Body of pancreas (tissue), 4 donors: ENCODE measurements around the gene METTL8. TPM values are rescaled to one million over a fixed set of nuclear protein-coding genes. Genes with fewer than 3 reads are reported as not detected.

Experiments
- ATAC-seq: fragments of 150-250 bp; one replicate; pipeline ENCODE4 v1.9.1; 2016
- DNase-seq, 4 donors: peaks; one replicate each; pipeline ENCODE4 v3.0.0-alpha.2; 2019
- H3K27ac ChIP-seq, 4 donors: fragments of 200-600 bp; sonication (generic); 1 replicate in 3 of 4; 2 replicates in 1 of 4; pipeline versions ENCODE4 v1.5.1 to v1.6.1; 2016 to 2019; ENCODE audit warnings: mild to moderate bottlenecking in 1 of 4, mixed read lengths in 1 of 4, moderate library complexity in 1 of 4
- H3K27me3 ChIP-seq, 2 donors: fragments of 200-600 bp; sonication (generic); one replicate each; pipeline ENCODE4 v1.6.0; 2016; ENCODE audit warnings: mild to moderate bottlenecking in 1 of 2
- H3K36me3 ChIP-seq, 2 donors: fragments of 200-600 bp; sonication (generic); replicated peaks in 1 of 2; 2 replicates each; pipeline ENCODE4 v1.5.1; 2016; ENCODE audit warnings: low read depth in 2 of 2; ENCODE audit not compliant: insufficient read depth in 1 of 2
- H3K4me1 ChIP-seq: fragments of 200-600 bp; sonication (generic); one replicate; pipeline ENCODE4 v1.6.0; 2016
- H3K4me3 ChIP-seq, 2 donors: fragments of 200-600 bp; sonication (generic); 1 replicate in 1 of 2; 2 replicates in 1 of 2; pipeline ENCODE4 v1.5.1; 2016 to 2019
- H3K9me3 ChIP-seq, 3 donors: fragments of 200-600 bp; sonication (generic); 1 replicate in 2 of 3; 2 replicates in 1 of 3; pipeline ENCODE4 v1.5.1; 2016
- POLR2A ChIP-seq, 3 donors: fragments of 450-650 bp; IDR thresholded peaks; one replicate each; pipeline ENCODE4 v1.6.1; 2016; ENCODE audit warnings: antibody characterized with exemption in 3 of 3, mild to moderate bottlenecking in 2 of 3
- WGBS, 2 donors: methylation state at CpG; one replicate each; pipeline ENCODE4 v1.1.5; 2017; 5-methylcytosine and 5-hydroxymethylcytosine counted together
- intact Hi-C: fragments of 100-400 bp; cut with DNase I; formaldehyde crosslinking; loops from one replicate; pipeline ENCODE4 v1.15.1; 2023
- total RNA-seq, 2 donors: library from RNA; depleted of rRNA; stranded (reverse); fragments of >200 nt; gene quantifications; one replicate each; pipeline ENCODE4 v1.1.0, GENCODE V29; 2016
- TF ChIP-seq, protein P1 (sequence below), 7 experiments: fragments of 450-650 bp in 4 of 7; fragments of 200-600 bp in 3 of 7; sonication (generic) in 3 of 7; IDR thresholded peaks; one replicate each; pipeline ENCODE4 v1.5.1; 2016 to 2019; ENCODE audit warnings: antibody characterized with exemption in 7 of 7

METTL8 gene
- total RNA-seq, 2 donors from 2014 or later = 14.8 to 17.4 TPM

DNA sequence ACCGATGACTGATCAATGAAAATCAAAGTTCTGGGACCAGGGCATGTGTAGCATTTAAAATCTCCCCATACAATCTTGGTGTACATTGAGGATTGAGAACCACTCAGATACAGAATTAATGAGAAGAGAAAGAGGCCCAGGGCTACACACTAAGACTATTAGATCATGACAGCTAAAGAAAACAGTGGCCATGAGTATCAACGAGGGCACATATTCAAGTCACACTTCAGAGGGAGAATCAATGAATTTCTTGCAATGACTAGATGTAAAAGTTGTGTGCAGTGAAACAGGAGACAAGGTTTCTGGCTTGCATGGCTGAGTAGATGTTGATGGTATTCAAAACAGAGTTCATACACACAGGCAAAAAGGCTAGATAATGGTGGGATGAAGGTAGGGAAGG lies 29.1 kb downstream of the METTL8 start:
- 95 to 98% methylated on average over 2 of the region's 2 CpGs for WGBS, 2 donors
- peaks cover 14% of the 10 kb centered on the region for H3K4me1 ChIP-seq
- no peaks in the 10 kb centered on the region for H3K36me3 ChIP-seq
- H3K4me3 ChIP-seq = no peak overlapping the region
- H3K27me3 ChIP-seq = no peaks in the 10 kb centered on the region
- intact Hi-C loops = no loop called here
- ATAC-seq = no peak
- H3K9me3 ChIP-seq = no peaks in the 10 kb centered on the region
- DNase-seq = no peak
- H3K27ac ChIP-seq = no peak overlapping the region
- TF ChIP-seq, protein P1, sequence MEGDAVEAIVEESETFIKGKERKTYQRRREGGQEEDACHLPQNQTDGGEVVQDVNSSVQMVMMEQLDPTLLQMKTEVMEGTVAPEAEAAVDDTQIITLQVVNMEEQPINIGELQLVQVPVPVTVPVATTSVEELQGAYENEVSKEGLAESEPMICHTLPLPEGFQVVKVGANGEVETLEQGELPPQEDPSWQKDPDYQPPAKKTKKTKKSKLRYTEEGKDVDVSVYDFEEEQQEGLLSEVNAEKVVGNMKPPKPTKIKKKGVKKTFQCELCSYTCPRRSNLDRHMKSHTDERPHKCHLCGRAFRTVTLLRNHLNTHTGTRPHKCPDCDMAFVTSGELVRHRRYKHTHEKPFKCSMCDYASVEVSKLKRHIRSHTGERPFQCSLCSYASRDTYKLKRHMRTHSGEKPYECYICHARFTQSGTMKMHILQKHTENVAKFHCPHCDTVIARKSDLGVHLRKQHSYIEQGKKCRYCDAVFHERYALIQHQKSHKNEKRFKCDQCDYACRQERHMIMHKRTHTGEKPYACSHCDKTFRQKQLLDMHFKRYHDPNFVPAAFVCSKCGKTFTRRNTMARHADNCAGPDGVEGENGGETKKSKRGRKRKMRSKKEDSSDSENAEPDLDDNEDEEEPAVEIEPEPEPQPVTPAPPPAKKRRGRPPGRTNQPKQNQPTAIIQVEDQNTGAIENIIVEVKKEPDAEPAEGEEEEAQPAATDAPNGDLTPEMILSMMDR (IDR thresholded peaks at IDR 0.05) = no peak
- TF ChIP-seq POLR2A (IDR thresholded peaks at IDR 0.05) = no peak

DNA sequence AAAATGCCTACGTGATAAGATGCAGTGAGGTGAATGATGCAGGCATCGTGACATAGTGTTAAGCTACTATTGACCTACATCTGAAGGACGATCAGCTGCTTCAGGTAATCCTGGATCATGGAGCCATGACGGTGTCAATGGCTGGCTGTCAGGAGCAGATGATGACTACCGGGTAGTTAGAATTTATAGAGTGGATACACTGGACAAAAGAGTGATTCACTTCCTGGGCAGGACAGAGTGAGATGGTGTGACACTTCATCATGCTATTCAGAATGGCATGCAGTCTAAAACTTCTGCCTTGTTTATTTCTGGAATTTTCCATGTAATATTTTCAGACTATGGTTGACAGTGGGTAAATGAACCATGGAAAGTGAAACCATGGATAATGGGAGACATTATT lies 29.5 kb downstream of the METTL8 start:
- DNase-seq = no peak
- intact Hi-C loops = no loop called here
- Histone ChIP-seq H3K27ac (no peak overlapping the region), H3K9me3 (no peaks in the 10 kb centered on the region), H3K4me1 (peaks cover 14% of the 10 kb centered on the region), H3K36me3 (no peaks in the 10 kb centered on the region), H3K4me3 (no peak overlapping the region), H3K27me3 (no peaks in the 10 kb centered on the region)
- WGBS, 2 donors = 92 to 94% methylated on average over 5 of the region's 5 CpGs
- no peak for ATAC-seq
- TF ChIP-seq, protein P1 (IDR thresholded peaks at IDR 0.05) = no peak
- TF ChIP-seq POLR2A (IDR thresholded peaks at IDR 0.05) = no peak

DNA sequence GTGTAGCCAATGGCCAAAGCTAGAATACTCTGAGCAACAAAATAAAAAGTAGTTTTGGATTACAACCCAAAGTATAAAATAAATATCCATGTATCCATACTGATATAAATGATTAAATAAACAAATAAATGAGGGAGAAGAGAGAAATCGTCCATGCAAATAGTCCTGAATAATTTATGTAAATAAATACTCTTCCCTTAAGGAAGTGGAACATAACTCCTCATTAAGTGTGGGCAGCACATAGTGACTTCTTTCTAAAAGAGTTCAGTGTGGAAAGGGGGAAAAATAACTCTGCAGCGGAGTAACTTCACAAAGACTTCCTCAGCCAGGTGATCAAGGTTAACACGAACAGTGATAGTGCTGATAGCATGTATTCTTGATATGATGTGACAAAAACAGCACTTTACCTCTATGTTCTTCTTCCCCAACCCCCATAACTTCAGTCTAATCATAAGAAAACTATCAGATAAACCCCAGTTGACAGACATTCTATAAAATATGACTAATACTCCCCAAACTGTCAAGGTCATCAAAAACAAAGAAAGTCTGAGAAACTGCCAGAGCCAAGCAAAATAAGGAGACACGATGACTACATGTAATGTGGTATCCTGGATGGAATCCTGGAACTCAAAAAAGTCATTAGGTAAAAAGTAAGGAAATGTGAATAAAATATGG lies 30.7 kb downstream of the METTL8 start:
- DNase-seq (no peak), ATAC-seq (no peak)
- Histone ChIP-seq H3K27ac (no peak overlapping the region), H3K9me3 (no peaks in the 10 kb centered on the region), H3K4me1 (peaks cover 14% of the 10 kb centered on the region), H3K4me3 (no peak overlapping the region), H3K27me3 (no peaks in the 10 kb centered on the region), H3K36me3 (no peaks in the 10 kb centered on the region)
- intact Hi-C loops = no loop called here
- 33 to 35% methylated on average over 4 of the region's 4 CpGs for WGBS, 2 donors
- TF ChIP-seq, protein P1 (IDR thresholded peaks at IDR 0.05) = no peak
- TF ChIP-seq POLR2A (IDR thresholded peaks at IDR 0.05) = no peak

DNA sequence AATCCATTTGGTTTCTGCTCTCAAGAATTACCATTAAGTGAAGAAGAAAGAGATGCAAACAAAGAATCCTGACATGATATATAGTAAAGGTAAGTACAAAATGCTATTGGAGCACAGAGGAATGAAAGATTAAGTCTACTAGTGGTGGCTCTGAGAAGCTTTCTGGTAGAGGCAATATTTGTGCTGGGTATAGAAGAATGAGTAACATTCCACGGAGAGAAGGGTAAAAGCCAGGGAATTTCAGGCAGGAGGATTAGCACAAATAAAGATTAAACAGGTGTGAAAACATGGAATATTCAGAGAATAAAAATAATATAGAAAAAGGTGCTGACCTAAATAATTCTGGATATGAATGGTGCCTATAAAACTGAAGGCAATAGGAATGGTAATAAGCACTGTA lies 31.8 kb downstream of the METTL8 start:
- WGBS, 2 donors = 91 to 92% methylated on average over 1 of the region's 1 CpG
- no peaks in the 10 kb centered on the region for H3K9me3 ChIP-seq
- H3K4me3 ChIP-seq = no peak overlapping the region
- intact Hi-C loops = no loop called here
- DNase-seq (no peak), ATAC-seq (no peak)
- no peaks in the 10 kb centered on the region for H3K36me3 ChIP-seq
- no peak for TF ChIP-seq POLR2A (IDR thresholded peaks at IDR 0.05)
- TF ChIP-seq, protein P1 (IDR thresholded peaks at IDR 0.05) = no peak
- H3K27me3 ChIP-seq = no peaks in the 10 kb centered on the region
- H3K4me1 ChIP-seq = peaks cover 14% of the 10 kb centered on the region
- H3K27ac ChIP-seq = no peak overlapping the region

DNA sequence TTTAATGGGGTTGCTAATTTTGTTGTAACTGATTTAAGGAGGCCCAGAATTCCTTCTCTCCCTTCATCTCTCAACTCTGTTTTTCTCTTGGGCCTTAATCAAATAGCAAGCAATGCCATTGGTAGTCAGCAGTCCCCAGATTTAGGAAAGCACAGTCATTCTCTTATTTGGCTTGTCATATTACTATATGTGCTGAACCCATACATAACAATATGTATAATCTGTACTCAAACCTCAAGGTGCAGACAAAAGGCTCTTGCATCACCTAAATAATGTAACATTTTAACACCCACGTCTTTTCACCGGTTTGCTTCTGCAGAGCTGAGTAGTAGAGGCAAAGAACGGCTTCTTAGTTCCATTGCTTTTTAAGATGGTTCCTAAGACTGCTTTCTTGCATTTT lies 33.4 kb downstream of the METTL8 start:
- DNase-seq (no peak), ATAC-seq (no peak)
- no peak for TF ChIP-seq POLR2A (IDR thresholded peaks at IDR 0.05)
- TF ChIP-seq, protein P1 (IDR thresholded peaks at IDR 0.05) = no peak
- H3K27me3 ChIP-seq = no peaks in the 10 kb centered on the region
- no peaks in the 10 kb centered on the region for H3K36me3 ChIP-seq
- H3K9me3 ChIP-seq = no peaks in the 10 kb centered on the region
- intact Hi-C loops = no loop called here
- H3K4me1 ChIP-seq = peaks cover 13% of the 10 kb centered on the region
- no peak overlapping the region for H3K27ac ChIP-seq
- H3K4me3 ChIP-seq = no peak overlapping the region
- 91 to 97% methylated on average over 3 of the region's 3 CpGs for WGBS, 2 donors
